ENCODE data around the gene SLC25A1.

The SLC25A1 gene

GRCh38 chr22:19180740-19181410 lies 2.3 kb upstream of the SLC25A1 start:
- no peak for DNase-seq (ENCODE audit: insufficient read length, low spot score)
- no peak for FAIRE-seq

DNA sequence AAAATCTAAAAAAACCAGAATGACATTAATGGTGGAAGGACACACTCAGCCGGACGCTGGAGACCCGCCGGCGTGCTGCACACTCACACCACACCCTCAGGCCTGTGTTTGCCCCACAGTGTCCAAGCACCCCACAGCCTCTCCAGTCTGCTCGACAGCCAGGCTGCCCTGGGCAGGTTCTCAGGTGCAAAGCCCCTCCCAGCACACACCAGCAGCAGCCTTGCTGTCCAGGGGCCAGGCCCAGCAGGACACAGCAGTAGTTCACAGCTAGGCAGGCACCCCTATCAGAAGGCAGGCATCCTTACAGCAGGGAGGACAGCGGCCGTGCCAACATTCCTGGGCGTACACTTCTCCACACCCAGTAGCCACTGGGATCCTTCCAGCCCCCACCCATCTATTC lies 1.7 kb upstream of the SLC25A1 start:
- FAIRE-seq = no peak
- TF ChIP-seq POLR2A (IDR thresholded peaks at IDR 0.05; ENCODE audit: low read depth, low read length) = no peak

More at GRCh38 chr22:19180740-19181410, 2.3 kb upstream of the SLC25A1 start:
- no peak for TF ChIP-seq POLR2A (IDR thresholded peaks at IDR 0.05; ENCODE audit: low read depth, low read length)

DNA sequence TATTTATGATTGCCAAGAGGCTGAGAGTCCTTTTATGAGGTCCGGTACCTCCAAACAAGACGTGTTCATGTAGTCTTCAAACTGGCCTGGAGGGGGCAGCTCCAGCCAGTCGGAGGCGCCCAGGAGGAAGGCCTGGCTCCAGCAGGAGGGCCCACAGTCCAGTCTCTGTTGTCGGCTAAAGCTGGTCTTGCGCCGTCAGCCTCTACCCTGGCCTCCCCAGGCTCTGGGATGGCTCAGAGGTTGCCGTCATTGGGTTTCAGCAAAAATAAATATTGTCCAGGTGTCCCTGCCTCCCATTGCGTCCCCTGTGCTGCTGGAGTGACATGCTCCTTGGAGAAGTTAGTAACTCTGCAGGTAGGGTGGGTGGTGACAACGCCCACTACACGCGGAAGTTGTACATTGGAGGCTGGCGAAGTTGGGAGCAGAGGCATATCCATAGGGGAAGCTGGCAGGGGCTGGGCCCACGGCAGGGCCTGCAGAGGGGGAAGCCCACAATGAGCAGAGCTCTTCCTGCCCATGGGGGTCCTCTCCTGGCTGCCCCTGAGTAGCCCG lies 1.0 kb upstream of the SLC25A1 start:
- DNase-seq (ENCODE audit: insufficient read length, low spot score) = peak; percentile 59
- TF ChIP-seq POLR2A (IDR thresholded peaks at IDR 0.05; ENCODE audit: low read depth, low read length) = no peak
- FAIRE-seq = no peak

More for the DNA sequence above, 1.7 kb upstream of the SLC25A1 start:
- DNase-seq (ENCODE audit: insufficient read length, low spot score) = no peak

DNA sequence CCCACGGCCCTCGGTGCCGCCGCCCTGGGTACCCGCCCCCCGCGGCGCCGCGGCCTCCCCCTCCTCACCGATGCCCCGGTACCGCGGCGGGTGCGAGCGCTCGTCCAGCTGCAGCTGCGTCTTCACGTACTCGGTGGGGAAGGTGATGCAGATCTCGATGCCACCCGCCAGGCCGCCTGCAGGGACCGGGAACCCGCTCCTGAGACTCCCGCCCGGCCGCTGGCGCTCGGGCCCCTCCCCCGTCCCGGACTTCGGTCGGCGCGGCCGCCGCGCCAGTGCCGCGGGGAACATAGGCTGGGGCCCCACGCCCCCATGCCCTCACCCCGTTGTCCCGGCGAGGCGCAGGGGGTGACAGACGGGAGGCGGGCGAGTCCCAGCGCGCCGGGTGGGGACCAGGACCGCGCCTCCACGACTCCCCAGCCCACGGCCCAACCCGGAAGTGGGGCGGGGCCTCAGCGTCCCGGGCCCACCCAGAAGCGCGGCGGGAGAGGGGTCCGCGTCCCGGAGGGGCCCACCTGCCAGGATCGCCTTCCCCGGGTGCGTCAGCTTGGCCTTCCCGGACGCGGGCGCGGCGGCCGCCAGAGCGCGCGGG lies 375 bp downstream of the SLC25A1 start:
- DNase-seq (ENCODE audit: insufficient read length, low spot score) (no peak), FAIRE-seq (no peak)
- no peak for TF ChIP-seq POLR2A (IDR thresholded peaks at IDR 0.05; ENCODE audit: low read depth, low read length)

DNA sequence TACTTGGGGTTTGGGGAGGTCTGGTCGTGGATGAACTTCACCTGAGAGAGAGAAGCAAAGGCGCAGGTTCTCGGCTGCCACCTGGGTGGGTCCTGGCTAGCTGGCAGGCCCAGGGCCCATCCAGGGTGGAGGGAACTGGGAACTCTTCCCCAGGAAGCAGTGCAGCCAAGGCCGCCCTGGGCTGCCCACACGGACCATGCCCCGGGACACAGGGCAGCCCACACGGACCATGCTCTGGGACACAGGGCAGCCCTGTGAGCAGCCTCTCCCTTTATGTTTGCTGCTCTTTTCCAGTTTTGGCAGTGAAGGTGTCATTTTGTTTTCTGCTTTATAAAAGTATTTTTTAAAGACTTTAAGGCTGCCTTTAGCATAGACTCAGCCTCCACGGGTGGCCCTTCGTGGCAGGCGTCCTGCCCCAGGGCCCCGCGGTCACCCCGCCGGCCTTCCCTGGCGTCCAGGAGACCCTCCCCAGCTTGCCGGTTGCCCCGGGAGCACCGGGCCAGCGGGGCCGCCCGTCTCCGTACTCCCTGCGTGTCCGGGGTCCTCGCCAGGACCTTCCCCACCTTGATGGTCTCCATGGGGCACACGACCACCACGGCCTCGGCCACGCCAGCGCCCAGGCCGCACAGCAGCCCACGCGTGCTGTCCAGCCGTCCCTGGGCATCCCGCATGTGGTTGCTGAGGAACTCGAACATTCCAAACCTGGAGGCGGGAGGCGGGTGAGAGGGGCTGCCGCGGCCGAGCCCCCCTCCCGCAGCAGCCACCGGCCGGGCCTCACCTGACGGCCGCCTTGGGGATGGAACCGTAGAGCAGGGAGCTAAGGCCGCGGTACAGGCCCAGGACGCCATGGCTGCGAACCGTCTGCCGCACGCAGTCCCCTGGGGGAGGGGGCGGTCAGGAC lies 1.1 kb downstream of the SLC25A1 start:
- no peak for TF ChIP-seq POLR2A (IDR thresholded peaks at IDR 0.05; ENCODE audit: low read depth, low read length)
- DNase-seq (ENCODE audit: insufficient read length, low spot score) (no peak), FAIRE-seq (no peak)

DNA sequence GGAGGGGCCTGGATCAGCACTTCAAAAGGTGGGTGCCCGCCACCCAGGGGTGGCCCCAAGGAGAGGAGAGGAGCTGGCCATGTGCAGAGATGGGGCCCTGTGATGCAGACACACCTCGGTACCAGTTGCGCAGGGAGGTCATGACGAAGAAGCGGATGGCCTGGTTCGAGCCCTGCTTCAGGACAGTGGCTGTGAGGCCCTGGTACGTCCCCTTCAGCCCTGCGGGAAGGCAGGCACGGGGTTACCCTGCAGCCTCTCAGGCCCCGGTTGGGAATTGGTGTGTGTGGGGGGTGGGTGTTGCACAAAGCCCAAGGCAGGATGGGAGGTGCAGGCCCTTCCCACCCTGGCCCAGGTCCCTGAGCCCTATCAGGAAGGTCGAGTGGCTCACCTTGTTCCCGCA lies 1.8 kb downstream of the SLC25A1 start:
- FAIRE-seq = no peak
- DNase-seq (ENCODE audit: insufficient read length, low spot score) = no peak
- no peak for TF ChIP-seq POLR2A (IDR thresholded peaks at IDR 0.05; ENCODE audit: low read depth, low read length)

DNA sequence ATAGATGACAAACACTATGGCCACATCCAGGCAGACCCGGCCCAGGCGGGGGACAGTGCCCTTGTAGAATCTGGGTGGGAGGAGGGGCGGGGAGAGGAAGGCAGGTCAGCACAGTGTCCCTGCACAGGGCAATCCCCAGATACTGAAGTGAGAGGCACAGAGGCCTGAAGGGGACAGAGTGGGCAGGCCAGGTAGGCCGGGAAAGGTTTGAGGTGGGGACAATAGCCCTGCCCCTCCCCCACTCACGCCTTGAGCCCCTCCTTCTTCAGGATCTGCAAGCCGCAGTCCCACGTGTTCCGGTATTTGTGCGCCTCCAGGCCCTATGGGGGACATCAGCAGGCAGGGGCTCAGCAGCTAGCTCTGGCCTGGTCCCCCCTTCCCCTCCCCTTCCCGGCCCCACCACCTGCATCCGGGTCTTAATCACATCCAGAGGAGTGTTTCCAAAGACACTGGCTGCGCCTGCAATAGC lies 2.3 kb downstream of the SLC25A1 start:
- TF ChIP-seq POLR2A (IDR thresholded peaks at IDR 0.05; ENCODE audit: low read depth, low read length) = no peak
- DNase-seq (ENCODE audit: insufficient read length, low spot score) = no peak
- FAIRE-seq = no peak

GRCh38 chr22:19175602-19176174 lies 2.8 kb downstream of the SLC25A1 start:
- no peak for TF ChIP-seq POLR2A (IDR thresholded peaks at IDR 0.05; ENCODE audit: low read depth, low read length)
- FAIRE-seq (no peak), DNase-seq (ENCODE audit: insufficient read length, low spot score) (no peak)

DNA sequence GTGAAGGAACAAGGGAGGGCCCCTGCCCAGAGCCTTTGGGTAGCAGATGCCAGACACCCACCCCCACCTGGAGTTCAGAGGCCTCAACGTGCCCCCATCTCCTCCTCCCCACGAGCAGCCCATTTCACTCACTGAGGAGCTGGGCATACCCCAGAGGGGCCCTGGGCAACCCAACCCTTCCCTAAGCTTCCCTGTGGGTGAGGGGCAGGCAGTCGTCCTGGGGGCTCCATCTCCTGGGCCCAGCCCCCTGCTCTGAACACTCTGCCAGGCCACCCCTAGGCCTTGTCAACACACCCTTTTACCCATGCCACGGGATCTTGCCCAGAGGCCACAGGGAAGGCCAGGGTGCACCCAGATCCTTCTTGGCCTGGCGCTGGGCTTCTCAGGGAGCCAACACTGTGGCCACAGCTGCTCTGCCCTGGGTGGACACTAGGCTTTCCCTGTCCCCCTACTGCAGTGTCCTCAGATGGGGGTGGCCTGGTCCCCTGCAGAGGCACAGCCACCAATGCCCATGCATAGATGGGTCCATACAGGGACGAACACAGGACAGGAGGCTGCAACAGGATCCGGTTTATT lies 3.4 kb downstream of the SLC25A1 start:
- DNase-seq (ENCODE audit: insufficient read length, low spot score) = no peak
- TF ChIP-seq POLR2A (IDR thresholded peaks at IDR 0.05; ENCODE audit: low read depth, low read length) = no peak
- no peak for FAIRE-seq

GRCh38 chr22:19174106-19175025 lies 4.2 kb downstream of the SLC25A1 start:
- DNase-seq (ENCODE audit: insufficient read length, low spot score) (peak; percentile 72), FAIRE-seq (no peak)
- TF ChIP-seq POLR2A (IDR thresholded peaks at IDR 0.05; ENCODE audit: low read depth, low read length) = no peak

DNA sequence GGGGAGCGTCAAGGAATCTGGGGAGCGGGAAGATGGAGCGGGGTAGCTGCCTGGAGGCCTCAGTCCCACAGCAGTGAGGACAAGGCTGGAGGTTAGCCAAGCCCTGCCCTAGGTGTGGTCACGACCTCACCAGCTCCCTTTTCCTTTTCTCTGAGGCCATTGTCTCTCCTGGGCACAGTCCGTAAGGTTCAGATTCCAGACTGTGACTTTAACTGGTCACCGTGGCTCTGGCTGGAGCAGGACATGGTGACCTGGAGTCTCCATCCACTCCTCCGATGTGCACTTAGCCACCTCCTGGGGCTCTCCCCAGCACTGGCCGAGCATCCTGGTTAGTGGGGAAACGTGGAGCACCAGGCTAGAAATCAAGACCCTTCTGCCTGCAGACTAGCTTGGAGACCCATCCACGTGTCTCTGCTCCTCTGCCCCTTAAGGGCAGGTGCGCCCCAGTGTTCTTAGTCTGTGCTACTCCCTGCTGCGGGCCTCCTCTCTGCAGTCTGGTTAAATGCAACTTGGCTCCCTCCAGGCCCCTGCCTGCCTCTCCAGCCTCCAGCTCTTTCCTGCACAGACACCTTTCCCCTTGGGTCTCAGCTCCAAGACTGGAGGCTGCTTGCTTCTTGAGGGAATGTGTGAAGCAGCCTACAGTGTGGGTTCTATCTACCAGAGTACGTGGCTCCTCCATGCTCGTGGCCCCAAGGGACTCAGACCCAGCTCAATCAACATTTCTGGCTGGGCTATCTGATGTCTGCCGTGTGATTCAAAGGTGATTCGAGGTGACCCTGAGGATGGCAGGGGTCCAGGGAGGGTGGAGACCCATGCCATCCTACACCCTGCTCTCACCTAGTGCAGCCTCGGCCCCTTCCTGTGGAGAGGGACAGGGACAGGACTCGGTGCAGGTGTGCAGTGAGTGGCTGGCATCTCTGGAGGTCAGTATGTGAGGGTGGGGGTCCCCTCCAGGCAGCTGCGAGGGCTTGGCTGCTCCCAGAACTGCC lies 5.2 kb downstream of the SLC25A1 start:
- TF ChIP-seq POLR2A (IDR thresholded peaks at IDR 0.05; ENCODE audit: low read depth, low read length) = no peak
- DNase-seq (ENCODE audit: insufficient read length, low spot score) = no peak
- FAIRE-seq = no peak
